Sigmoid colon (tissue), 4 donors: ENCODE results near the gene CNST.

Source experiments
- EP300 ChIP-seq, 4 donors: sonication (generic); formaldehyde crosslinking; IDR thresholded peaks; one replicate each; pipeline ENCODE4 v1.6.1; 2017; ENCODE audit warnings: antibody characterized with exemption in 4 of 4
- POLR2A ChIP-seq, 2 donors: fragments of 450-650 bp; IDR thresholded peaks; one replicate each; pipeline ENCODE4 v1.6.1; 2016; ENCODE audit warnings: antibody characterized with exemption in 2 of 2, mild to moderate bottlenecking in 2 of 2, moderate library complexity in 2 of 2
- POLR2AphosphoS5 ChIP-seq, 4 donors: sonication (generic); formaldehyde crosslinking; IDR thresholded peaks; one replicate each; pipeline ENCODE4 v1.6.1; 2017; ENCODE audit warnings: antibody characterized with exemption in 4 of 4
- TF ChIP-seq, protein P1 (sequence below), 4 experiments: fragments of 450-650 bp in 3 of 4; fragments of 200-600 bp in 1 of 4; IDR thresholded peaks; one replicate each; pipeline ENCODE4 v1.5.1; 2016 to 2019; ENCODE audit warnings: antibody characterized with exemption in 4 of 4, mild to moderate bottlenecking in 3 of 4, moderate library complexity in 2 of 4

DNA sequence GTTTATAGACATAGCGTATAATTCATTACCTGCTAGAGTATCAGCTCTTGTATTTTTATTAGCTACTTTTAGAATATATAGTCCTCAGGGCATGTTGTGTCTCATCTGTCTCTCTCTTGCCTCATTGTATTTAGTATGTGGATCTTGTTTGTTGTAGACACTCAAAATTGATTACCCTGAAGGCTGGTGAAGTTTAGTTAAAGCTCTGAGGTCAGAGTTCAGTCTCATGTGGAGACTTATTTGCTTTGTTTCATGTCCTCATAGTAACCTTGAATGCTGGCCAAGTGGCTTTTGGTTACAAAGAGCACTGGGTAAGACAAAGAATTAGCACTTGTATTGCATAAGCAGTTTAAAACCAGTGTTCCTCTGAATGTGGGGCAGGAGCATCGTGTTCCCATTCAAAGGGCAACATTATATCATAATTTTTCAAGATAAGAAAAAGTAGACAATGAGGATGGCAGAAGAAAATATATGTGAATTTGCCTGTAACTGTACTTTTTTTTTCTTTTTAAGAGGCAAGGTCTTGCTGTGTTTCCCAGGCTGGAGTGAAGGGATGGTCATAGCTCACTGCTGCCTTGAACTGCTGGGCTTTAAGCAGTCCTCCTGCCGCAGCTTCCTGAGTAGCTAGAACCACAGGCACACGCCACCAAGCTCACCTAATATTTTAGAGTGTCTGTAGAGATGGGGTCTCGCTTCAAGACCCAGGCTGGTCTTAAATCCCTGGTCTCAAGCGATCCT, 17.4 kb downstream of the CNST start:
- TF ChIP-seq, protein P1, sequence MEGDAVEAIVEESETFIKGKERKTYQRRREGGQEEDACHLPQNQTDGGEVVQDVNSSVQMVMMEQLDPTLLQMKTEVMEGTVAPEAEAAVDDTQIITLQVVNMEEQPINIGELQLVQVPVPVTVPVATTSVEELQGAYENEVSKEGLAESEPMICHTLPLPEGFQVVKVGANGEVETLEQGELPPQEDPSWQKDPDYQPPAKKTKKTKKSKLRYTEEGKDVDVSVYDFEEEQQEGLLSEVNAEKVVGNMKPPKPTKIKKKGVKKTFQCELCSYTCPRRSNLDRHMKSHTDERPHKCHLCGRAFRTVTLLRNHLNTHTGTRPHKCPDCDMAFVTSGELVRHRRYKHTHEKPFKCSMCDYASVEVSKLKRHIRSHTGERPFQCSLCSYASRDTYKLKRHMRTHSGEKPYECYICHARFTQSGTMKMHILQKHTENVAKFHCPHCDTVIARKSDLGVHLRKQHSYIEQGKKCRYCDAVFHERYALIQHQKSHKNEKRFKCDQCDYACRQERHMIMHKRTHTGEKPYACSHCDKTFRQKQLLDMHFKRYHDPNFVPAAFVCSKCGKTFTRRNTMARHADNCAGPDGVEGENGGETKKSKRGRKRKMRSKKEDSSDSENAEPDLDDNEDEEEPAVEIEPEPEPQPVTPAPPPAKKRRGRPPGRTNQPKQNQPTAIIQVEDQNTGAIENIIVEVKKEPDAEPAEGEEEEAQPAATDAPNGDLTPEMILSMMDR (IDR thresholded peaks at IDR 0.05), result no peak
- peak; percentile 11 to 63 (median 30) for TF ChIP-seq POLR2AphosphoS5 (IDR thresholded peaks at IDR 0.05)
- TF ChIP-seq POLR2A (IDR thresholded peaks at IDR 0.05), result no peak
- peak in 1 of 4 donors; percentile 46 for TF ChIP-seq EP300 (IDR thresholded peaks at IDR 0.05)
